Peyer's patch (tissue), 4 donors: ENCODE measurements around the gene CHST11.

Experiments used
- CTCF ChIP-seq, 6 experiments: fragments of 450-650 bp in 4 of 6; fragments of 200-600 bp in 2 of 6; sonication (generic) in 1 of 6; IDR thresholded peaks; one replicate each; pipeline ENCODE4 v1.5.1; 2017 to 2019; ENCODE audit warnings: antibody characterized with exemption in 6 of 6, mild to moderate bottlenecking in 3 of 6, moderate library complexity in 1 of 6
- POLR2A ChIP-seq, 2 donors: fragments of 450-650 bp; IDR thresholded peaks; one replicate each; pipeline ENCODE4 v1.5.1; 2017; ENCODE audit warnings: antibody characterized with exemption in 2 of 2, mild to moderate bottlenecking in 2 of 2, moderate library complexity in 2 of 2

- TF ChIP-seq CTCF (IDR thresholded peaks at IDR 0.05) = no peak
- TF ChIP-seq POLR2A (IDR thresholded peaks at IDR 0.05) = no peak
Measured at GRCh38 chr12:104741497-104742367, 285.0 kb downstream of the CHST11 start.
